ENCODE data around the gene IGSF6.

DNA sequence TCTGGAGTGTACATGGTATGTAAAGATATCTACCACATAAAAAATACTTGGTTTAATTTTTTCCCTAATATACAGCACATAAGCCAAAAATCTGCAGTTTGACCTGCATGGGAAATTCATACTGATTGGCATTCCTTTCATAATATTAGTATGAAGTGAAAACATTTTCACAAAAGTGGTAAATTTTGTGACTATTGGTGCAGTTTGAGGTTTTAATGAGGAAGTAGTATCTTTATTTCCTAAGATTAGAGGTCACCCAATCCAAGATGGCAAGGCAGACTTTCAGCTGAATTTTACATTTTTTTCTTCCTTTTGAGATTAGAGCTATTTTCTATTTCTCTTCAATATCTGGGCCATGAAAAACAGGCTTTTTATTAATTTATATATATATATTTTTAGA, 31.8 kb downstream of the IGSF6 start:
- TF ChIP-seq GATA2 (IDR thresholded peaks at IDR 0.05; ENCODE audit: low read depth, low read length) = no peak
- no peak for TF ChIP-seq GATA3 (IDR thresholded peaks at IDR 0.05; ENCODE audit: low read depth, low read length)

All from SH-SY5Y (cell line).